DND-41 (cell line): ENCODE results near the gene PNMA8A.

Experiments
- ATAC-seq: fragments of 200-7000 bp; cut with Tn5 transposase; 3 replicates; pipeline ENCODE4 v1.9.1; 2021; ENCODE audit warnings: low read depth; ENCODE audit not compliant: insufficient read depth
- DNase-seq: peaks from one replicate; pipeline ENCODE4 v3.0.0-alpha.2; 2020
- H2AFZ ChIP-seq: 2 replicates; pipeline ENCODE4 v1.6.0; 2012; ENCODE audit warnings: low read depth, low read length
- H3K27ac ChIP-seq: 2 replicates; pipeline ENCODE4 v1.5.1; 2012; ENCODE audit warnings: low read length, inconsistent platforms
- H3K27me3 ChIP-seq: fragments of 200-600 bp; sonication (generic); 2 replicates; pipeline ENCODE4 v1.6.0; 2012; ENCODE audit warnings: low read length, mild to moderate bottlenecking, inconsistent platforms; ENCODE audit not compliant: insufficient read depth, poor library complexity
- H3K36me3 ChIP-seq: 2 replicates; pipeline ENCODE4 v1.5.1; 2012; ENCODE audit warnings: low read length, inconsistent platforms; ENCODE audit not compliant: insufficient read depth
- H3K4me1 ChIP-seq: 2 replicates; pipeline ENCODE4 v1.5.1; 2012; ENCODE audit warnings: mild to moderate bottlenecking, low read length; ENCODE audit not compliant: insufficient read depth
- H3K4me2 ChIP-seq: 2 replicates; pipeline ENCODE4 v1.6.0; 2012; ENCODE audit warnings: mild to moderate bottlenecking, moderate library complexity, low read length, inconsistent platforms; ENCODE audit not compliant: insufficient read depth
- H3K4me3 ChIP-seq, 2 experiments: fragments of 200-600 bp in 1 of 2; shearing (Covaris generic) in 1 of 2; 2 replicates each; pipeline ENCODE4 v1.5.1; 2012 to 2016; ENCODE audit warnings: inconsistent platforms in 2 of 2, low read length in 2 of 2, mild to moderate bottlenecking in 2 of 2, low read depth in 1 of 2, moderate library complexity in 1 of 2
- H3K79me2 ChIP-seq: 2 replicates; pipeline ENCODE4 v1.6.0; 2012; ENCODE audit warnings: low read length, inconsistent platforms; ENCODE audit not compliant: insufficient read depth
- H3K9ac ChIP-seq: 2 replicates; pipeline ENCODE4 v1.6.0; 2012; ENCODE audit warnings: low read depth, mild to moderate bottlenecking, inconsistent platforms, low read length, moderate library complexity
- H3K9me3 ChIP-seq: 2 replicates; pipeline ENCODE4 v1.5.1; 2012; ENCODE audit warnings: low read length, moderate library complexity, mild to moderate bottlenecking, inconsistent platforms; ENCODE audit not compliant: insufficient read depth, severe bottlenecking
- H4K20me1 ChIP-seq: 2 replicates; pipeline ENCODE4 v1.6.0; 2012; ENCODE audit warnings: low read length; ENCODE audit not compliant: insufficient read depth
- EZH2 ChIP-seq: IDR thresholded peaks from 3 replicates; pipeline ENCODE4 v1.6.1; 2012; ENCODE audit warnings: borderline replicate concordance, low read depth, mild to moderate bottlenecking, moderate library complexity, low read length, inconsistent platforms; ENCODE audit not compliant: severe bottlenecking
- TF ChIP-seq, protein P1 (sequence below): IDR thresholded peaks from 2 replicates; pipeline ENCODE4 v1.5.1; 2012; ENCODE audit warnings: borderline replicate concordance, low read length, moderate library complexity, mild to moderate bottlenecking; ENCODE audit not compliant: poor library complexity, severe bottlenecking; ENCODE audit errors: extremely low read depth

The PNMA8A gene, protein sequence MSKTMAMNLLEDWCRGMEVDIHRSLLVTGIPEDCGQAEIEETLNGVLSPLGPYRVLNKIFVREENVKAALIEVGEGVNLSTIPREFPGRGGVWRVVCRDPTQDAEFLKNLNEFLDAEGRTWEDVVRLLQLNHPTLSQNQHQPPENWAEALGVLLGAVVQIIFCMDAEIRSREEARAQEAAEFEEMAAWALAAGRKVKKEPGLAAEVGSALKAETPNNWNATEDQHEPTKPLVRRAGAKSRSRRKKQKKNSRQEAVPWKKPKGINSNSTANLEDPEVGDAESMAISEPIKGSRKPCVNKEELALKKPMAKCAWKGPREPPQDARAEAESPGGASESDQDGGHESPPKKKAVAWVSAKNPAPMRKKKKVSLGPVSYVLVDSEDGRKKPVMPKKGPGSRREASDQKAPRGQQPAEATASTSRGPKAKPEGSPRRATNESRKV

DNA sequence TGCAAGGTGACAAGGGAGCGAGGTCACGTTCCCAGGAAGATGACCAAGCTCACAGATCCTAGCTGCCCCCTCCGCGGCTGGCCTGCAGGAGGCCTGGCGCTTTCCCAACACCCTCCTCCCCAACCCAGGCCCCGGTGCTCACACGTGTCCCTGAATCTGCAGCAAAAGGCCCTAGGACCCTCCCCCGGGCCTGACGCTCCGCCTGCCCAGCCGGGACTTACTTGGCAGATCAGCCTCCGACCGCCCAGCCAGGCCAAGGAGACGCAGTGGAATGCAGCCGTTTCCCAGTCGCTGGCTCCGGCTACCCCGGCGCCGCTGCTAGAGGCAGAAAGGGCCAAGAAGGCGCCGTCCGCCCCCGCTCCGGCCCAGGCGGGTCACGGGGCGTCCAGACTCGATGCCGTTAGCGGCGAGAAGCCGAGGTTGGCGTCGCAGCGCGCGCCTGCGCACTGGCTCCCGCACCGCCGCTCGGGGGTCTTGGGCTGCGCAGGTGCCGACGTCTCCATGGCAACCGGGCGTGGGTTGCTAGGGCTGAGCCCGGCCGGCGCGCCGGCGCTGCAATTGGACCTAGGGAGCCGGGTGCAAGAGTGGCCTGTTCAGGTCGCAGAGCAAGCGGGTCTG, at the start of gene PNMA8A:
Gene PNMA8A (minus strand): TSS at position 448 of the 618 bp plus-strand sequence. CDS start 528 bp downstream, outside the sequence.
- Histone ChIP-seq H3K4me1 (no peaks in the 10 kb centered on the region), H2AFZ (no peak within 1 kb of the TSS), H3K36me3 (no peaks in the 10 kb centered on the region), H3K4me2 (no peak within 1 kb of the TSS), H3K27me3 (no peaks in the 10 kb centered on the region), H3K79me2 (no peaks in the 10 kb centered on the region), H3K9ac (no peak within 1 kb of the TSS), H3K27ac (no peak within 1 kb of the TSS), H3K9me3 (no peaks in the 10 kb centered on the region), H3K4me3 (no peak within 1 kb of the TSS), H4K20me1 (no peaks in the 10 kb centered on the region)
- TF ChIP-seq, protein P1, sequence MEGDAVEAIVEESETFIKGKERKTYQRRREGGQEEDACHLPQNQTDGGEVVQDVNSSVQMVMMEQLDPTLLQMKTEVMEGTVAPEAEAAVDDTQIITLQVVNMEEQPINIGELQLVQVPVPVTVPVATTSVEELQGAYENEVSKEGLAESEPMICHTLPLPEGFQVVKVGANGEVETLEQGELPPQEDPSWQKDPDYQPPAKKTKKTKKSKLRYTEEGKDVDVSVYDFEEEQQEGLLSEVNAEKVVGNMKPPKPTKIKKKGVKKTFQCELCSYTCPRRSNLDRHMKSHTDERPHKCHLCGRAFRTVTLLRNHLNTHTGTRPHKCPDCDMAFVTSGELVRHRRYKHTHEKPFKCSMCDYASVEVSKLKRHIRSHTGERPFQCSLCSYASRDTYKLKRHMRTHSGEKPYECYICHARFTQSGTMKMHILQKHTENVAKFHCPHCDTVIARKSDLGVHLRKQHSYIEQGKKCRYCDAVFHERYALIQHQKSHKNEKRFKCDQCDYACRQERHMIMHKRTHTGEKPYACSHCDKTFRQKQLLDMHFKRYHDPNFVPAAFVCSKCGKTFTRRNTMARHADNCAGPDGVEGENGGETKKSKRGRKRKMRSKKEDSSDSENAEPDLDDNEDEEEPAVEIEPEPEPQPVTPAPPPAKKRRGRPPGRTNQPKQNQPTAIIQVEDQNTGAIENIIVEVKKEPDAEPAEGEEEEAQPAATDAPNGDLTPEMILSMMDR: no peak
- TF ChIP-seq EZH2: no peak
- ATAC-seq (no peak), DNase-seq (no peak)

DNA sequence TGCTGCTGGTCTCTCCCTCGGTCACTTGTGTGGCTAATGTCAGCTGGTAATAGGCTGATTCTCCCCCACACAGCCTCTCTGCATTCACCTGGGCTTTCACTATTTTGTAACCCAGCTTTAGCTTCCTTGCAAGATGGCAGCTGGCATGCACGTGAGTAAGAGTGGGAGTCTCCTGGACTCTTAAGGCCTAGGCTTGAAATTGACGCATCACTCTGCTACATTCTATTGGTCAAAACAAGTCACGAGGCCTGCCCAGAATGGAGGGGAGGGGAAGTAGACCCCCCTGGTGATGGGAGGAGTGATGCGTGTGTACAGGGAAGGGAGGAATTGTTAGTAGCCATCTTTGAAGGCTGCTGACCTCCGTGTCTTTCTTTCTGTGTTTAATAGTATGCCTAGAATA, 49.3 kb upstream of the PNMA8A start:
- Histone ChIP-seq H4K20me1 (no peaks in the 10 kb centered on the region), H3K9ac (no peak overlapping the region), H3K4me2 (no peak overlapping the region), H2AFZ (no peak overlapping the region), H3K9me3 (peaks cover 3% of the 10 kb centered on the region), H3K36me3 (no peaks in the 10 kb centered on the region), H3K4me1 (no peaks in the 10 kb centered on the region), H3K27ac (no peak overlapping the region), H3K79me2 (no peaks in the 10 kb centered on the region), H3K27me3 (no peaks in the 10 kb centered on the region), H3K4me3 (no peak overlapping the region)
- ATAC-seq (no peak), DNase-seq (no peak)
- TF ChIP-seq EZH2: no peak
- TF ChIP-seq, protein P1: no peak

DNA sequence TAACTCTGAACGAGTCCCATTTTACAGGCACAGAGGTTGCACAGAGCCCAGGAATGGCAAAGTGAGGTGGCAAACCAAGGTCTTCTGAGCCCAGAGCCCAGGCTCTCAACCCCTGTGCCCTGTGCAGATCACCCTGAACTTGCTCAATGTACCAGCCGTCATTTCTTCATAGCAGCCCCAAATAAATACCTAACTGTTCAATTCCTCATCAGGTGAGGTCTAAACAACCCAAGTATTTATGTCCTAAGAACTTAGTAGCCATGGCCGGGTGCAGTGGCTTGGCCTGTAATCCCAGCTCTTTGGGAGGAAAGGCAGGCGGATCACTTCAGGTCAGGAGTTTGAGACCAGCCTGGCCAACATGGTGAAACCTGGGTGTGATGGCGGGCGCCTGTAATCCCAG, 46.1 kb upstream of the PNMA8A start:
- H3K4me2 ChIP-seq: no peak overlapping the region
- no peak overlapping the region for H3K4me3 ChIP-seq
- H3K36me3 ChIP-seq: no peaks in the 10 kb centered on the region
- no peaks in the 10 kb centered on the region for H3K9me3 ChIP-seq
- H3K27ac ChIP-seq: no peak overlapping the region
- no peaks in the 10 kb centered on the region for H4K20me1 ChIP-seq
- TF ChIP-seq, protein P1: no peak
- no peak for TF ChIP-seq EZH2
- DNase-seq: no peak
- H3K9ac ChIP-seq: no peak overlapping the region
- no peaks in the 10 kb centered on the region for H3K4me1 ChIP-seq
- H2AFZ ChIP-seq: no peak overlapping the region
- no peaks in the 10 kb centered on the region for H3K27me3 ChIP-seq
- no peaks in the 10 kb centered on the region for H3K79me2 ChIP-seq
- no peak for ATAC-seq
